HG02763 (cell line): ENCODE measurements around the gene CACNA1C.

Experiments
- ATAC-seq: cut with Tn5 transposase; IDR thresholded peaks from one replicate; pipeline ENCODE4 v1.9.1; 2021; ENCODE audit warnings: mild to moderate bottlenecking, moderate library complexity; ENCODE audit not compliant: unreplicated experiment

Gene CACNA1C

DNA sequence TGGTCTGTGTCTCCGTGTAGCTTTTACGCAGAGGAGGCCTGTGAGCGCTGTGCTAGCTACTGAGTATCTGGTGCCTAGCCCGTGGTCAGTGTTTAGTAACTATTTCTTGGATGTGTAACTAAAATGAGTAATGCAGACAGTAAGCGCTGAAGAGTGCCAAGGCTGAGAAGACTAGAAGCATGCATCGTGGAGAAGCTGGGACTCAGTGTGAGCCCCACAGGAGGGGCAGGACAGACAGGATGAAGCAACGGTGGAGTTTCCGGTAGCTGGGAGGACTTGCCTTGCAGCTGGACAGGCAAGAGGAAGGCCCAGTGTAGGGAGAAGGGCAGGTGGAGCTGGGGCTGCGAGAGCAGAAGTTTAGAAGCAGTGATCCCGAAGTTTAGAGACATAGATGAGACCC, 508.6 kb downstream of the CACNA1C start:
- ATAC-seq, result no peak

DNA sequence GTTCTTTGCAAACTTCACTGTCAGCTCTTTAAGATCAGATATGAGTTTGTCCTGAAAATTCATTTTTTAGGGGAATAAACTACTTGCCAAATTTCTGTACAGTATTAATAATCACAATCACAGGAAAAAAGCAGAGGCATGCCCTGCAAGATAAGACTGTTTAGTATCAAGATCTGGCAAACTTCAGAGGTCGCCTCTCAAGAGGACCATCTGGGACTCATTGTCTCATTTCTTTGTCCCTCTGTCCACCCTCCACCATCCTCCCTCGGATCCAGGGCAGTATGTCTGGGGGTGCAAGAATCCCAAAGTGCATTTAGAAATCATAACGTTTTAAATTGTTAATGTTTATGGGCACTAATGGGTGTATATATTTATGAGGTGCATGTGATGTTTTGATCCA, 509.6 kb downstream of the CACNA1C start:
- no peak for ATAC-seq

DNA sequence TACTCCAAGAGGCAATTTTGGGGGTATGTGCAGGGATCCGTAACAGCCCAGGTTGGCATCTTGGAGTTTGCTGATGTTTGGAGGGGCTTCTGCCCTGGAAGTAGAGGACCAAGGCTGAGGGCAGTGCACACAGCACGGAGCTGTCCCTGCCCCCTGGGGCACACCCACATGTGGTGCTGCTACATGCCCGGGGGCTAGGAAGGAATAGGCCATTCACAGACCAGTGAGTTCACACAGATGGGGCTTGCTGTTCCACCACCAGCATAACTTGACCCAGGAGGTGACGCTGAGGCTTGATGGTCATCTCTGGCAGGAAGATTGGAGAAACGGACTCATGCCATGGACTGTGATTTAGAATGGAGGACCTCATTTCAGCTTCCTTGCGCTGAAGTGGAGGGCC, 510.9 kb downstream of the CACNA1C start:
- ATAC-seq, result no peak

DNA sequence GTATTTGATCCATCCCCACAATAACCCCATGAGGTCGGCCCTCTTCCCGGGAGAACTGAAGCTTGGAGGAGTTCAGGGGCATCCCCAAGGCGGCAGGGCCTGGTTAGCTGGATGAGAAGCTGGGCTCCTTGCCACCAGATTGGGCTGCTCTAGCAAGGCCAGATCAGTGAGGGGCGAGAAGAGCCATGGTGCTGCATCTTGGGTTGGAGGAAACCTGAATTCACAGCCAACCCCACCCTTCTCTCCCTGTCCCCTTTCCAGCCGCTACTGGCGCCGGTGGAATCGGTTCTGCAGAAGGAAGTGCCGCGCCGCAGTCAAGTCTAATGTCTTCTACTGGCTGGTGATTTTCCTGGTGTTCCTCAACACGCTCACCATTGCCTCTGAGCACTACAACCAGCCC, 513.4 kb downstream of the CACNA1C start:
- no peak for ATAC-seq

- ATAC-seq, result no peak
These were observed 514.9 kb downstream of the CACNA1C start for GRCh38 chr12:2567711-2568110.

- ATAC-seq, result no peak
These were observed 517.8 kb downstream of the CACNA1C start for GRCh38 chr12:2570562-2570961.

- ATAC-seq, result no peak
These were observed 521.7 kb downstream of the CACNA1C start for GRCh38 chr12:2574355-2574935.

GRCh38 chr12:2575245-2575644, 522.5 kb downstream of the CACNA1C start:
- ATAC-seq, result no peak

- ATAC-seq, result no peak
These were observed 525.4 kb downstream of the CACNA1C start for GRCh38 chr12:2578211-2578610.

- no peak for ATAC-seq
These were observed 526.0 kb downstream of the CACNA1C start for GRCh38 chr12:2578772-2579171.

DNA sequence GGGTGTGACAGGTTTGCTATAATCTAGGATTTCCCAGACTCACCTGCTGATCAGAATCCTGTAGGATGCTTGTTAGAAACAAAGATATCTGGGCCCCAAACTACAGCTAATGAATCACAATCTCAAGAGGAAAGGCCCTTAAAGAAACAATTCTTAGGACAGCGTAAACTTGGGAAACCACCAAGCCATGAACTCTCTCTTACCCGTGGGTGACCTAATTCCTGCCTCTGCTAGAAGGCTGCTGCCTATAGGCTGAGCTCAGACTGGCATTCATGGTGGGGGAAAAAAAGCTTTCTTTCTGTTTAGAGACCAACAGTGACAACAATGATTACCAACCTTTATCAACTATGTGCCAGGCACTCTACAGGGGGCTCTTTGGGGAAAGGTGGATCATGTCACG, 528.0 kb downstream of the CACNA1C start:
- ATAC-seq, result no peak

DNA sequence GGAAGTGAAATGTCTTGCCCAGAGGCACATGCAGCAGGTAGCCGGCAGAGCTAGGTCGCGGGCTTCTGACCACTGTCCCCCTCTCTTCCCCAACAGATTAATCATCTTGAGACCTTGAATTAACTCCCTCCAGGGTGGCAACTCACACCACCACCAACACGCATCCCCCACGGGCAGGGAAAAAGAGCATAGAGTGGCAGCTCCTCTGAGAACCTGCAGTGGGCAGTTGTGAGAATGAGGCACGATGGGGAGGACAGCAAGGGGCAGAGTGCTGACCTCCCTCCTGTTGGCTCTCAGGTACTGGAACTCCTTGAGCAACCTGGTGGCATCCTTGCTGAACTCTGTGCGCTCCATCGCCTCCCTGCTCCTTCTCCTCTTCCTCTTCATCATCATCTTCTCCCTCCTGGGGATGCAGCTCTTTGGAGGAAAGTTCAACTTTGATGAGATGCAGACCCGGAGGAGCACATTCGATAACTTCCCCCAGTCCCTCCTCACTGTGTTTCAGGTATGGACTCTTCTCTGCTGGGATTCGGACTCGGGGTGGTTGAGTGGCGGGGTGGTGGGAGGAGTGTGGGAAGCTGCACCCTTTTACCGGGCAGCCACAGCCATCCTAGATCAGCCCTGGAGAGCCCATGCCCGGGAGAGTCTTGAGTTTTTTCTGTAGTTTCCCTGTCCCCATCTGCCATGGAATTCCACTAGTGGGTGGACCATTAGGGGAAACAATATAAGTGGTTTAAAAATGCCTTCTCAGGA, 528.7 kb downstream of the CACNA1C start:
- ATAC-seq, result no peak

DNA sequence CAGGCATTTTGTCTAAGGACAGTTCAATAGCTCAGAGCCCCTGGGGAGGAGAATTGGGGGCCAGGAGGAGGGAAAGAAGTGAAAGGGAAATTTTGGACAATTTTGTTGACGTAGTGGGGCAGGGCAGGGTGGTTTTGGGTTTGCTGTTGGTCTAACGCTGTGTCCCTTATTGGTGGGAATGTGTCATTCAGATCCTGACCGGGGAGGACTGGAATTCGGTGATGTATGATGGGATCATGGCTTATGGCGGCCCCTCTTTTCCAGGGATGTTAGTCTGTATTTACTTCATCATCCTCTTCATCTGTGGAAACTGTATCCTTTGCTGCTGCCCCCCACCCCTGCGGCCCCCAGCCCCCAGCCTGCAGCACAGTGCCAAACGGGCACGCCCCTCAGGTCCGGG, 529.8 kb downstream of the CACNA1C start:
- ATAC-seq, result no peak

GRCh38 chr12:2583091-2583497, 530.3 kb downstream of the CACNA1C start:
- ATAC-seq, result no peak

DNA sequence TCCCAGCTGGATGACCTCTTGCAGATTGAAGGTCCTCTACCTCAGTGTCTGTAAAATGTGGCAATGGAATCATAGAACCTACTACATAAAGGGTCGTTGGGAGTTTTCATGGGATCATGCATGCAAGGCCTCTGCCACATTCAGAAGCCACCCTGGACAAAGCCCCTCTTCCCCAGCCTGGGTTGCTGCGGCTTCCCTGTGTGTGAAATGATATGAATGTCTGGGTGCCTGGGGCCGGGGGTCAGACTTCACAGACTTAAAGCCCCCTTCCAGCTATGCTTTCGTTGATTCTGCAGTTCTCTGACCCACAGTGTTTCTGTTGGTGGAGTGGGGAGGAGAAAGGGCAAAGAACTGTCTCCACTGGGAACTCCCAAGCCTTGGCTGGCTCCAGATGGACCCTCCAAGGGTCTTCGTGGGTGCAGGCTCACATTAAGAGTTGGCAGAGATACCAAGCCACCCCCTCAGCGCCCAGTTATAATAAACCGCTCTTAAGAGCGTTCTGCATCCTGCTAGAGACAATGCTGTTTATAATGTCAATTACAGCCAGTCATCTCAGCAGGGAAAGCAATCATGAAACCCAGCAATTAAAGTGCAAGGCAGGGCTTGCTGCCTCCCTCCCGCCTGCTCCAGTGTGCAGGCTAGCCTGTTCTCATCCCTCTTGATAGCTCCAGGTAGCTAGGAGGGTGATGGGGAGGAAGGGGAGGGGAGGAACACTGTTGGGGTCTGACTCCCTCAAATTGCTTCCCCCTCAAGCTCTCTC, 531.0 kb downstream of the CACNA1C start:
- no peak for ATAC-seq

DNA sequence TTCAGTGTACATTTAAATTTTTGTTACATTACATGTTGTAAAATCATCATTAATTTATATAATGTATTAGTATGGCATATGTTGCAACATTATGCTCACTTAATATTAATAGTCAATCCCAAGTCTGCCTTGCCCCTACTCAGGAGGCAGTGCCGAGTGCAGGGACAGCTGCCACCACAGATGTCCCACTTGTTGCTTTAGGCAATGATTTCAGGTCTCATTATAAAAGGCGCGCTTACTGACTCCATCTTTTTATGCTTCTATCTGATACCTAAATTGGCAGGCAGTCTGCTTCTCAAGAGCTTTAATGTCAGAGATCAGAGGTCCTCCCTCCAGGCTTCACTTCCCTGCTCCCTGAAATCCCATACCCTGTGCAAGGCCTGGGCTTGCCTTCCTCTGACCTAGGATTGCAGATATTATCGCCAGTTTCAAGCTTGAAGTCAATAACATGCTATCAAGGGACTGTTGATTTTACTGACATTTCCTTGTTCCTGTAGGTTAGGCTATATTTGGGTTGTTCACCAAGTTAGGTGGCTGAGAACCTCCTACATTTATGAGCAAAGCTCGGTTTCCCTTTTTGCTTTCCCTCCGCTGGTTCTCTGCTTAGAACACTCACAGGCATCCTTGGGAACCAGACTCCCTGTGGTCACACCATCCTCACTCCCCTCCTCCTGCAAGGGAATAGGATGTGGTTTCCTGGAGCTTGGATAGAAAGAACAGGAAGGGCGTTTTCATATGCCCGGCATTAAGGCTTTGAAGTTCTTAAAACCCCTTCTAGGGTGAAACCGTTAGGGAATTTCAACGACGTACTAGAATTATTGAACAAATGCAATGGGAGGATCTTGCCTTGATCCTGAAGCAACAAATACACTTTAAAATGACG, 533.6 kb downstream of the CACNA1C start:
- ATAC-seq, result no peak

GRCh38 chr12:2588345-2588744, 535.6 kb downstream of the CACNA1C start:
- ATAC-seq, result no peak

DNA sequence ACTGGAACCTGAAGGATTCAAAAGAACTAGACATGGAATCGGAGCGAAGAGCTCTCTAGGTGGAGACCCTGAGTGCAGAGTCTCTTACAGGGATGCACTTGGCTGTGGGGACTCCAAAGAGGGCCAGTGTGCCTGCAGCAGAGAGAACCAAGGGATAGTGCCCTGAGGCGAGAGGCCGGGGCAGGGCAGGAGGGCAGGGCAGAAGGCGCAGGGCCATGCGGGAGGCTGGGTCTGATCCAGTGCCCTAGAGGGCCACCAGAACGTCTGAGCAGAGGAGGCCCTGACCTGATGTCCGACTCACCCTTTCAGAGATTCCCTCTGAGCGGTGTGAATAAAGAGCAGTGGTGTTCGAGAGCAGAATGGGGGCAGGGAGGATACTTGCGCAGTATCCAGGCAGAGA, 536.6 kb downstream of the CACNA1C start:
- no peak for ATAC-seq

- ATAC-seq, result no peak
These were observed 540.3 kb downstream of the CACNA1C start for GRCh38 chr12:2593045-2593444.

DNA sequence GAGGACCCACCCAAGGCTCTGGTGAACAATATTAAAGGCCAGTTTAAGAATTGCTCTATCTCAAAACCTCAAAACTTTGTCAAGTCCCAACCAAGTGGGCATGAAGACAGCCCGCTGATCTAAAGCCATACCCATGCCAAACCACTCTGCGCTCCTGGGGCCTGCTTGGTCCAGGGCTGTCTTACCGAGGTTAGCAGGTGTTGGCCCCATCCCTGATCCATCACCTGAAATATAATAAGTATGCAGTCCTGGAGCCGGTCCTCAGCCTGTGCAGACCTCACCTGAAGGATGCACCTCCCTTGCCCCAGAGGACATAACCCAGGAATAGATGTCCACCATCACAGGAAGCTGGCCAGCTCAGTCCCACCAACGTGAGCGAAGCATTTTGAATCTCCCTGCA, 543.7 kb downstream of the CACNA1C start:
- no peak for ATAC-seq

GRCh38 chr12:2605301-2605700, 552.5 kb downstream of the CACNA1C start:
- no peak for ATAC-seq
